OCI-LY7 (cell line): ENCODE measurements around the gene SLC5A9. TPM values are rescaled to one million over a fixed set of nuclear protein-coding genes. Genes with fewer than 3 reads are reported as not detected.
A peak's percentile ranks its signal among the peaks of the same experiment; 100 is the strongest.

ENCODE experiments used
- BruUV-seq: library from RNA; stranded (reverse); fragments of 400-500 nt; replicated peaks from 2 replicates; lab custom pipeline; 2021; lab: Mats Ljungman, UMichigan
- CTCF ChIA-PET: fragments of 300-600 bp; sonication (Branson Sonifier 250); formaldehyde crosslinking; loops from one replicate; lab custom pipeline; 2022; ENCODE audit warnings: antibody characterized with exemption; ENCODE audit not compliant: unreplicated experiment; lab: Charles Lee
- POLR2A ChIA-PET: fragments of 300-600 bp; sonication (Branson Sonifier 250); formaldehyde crosslinking; loops from one replicate; lab custom pipeline; 2022; ENCODE audit warnings: antibody characterized with exemption; lab: Charles Lee
- DNase-seq: peaks from one replicate; pipeline ENCODE4 v3.0.0-alpha.2; 2015; ENCODE audit warnings: low spot score
- H2AFZ ChIP-seq: fragments of 200-600 bp; sonication (generic), shearing (Covaris generic); 2 replicates; pipeline ENCODE4 v1.6.1; 2014; ENCODE audit warnings: mild to moderate bottlenecking, antibody characterized with exemption, low read length, moderate library complexity
- H3K27ac ChIP-seq: fragments of 200-600 bp; sonication (generic); 2 replicates; pipeline ENCODE4 v1.5.1; 2014; ENCODE audit warnings: mixed run types, low read depth, mild to moderate bottlenecking, moderate library complexity, low read length, inconsistent platforms; ENCODE audit not compliant: poor library complexity, severe bottlenecking
- H3K36me3 ChIP-seq: fragments of 200-600 bp; sonication (generic); 2 replicates; pipeline ENCODE4 v1.6.1; 2014; ENCODE audit warnings: mild to moderate bottlenecking, antibody characterized with exemption, low read length, moderate library complexity, mixed read lengths; ENCODE audit not compliant: insufficient read depth
- H3K4me1 ChIP-seq: fragments of 200-600 bp; sonication (generic); 2 replicates; pipeline ENCODE4 v1.5.1; 2014; ENCODE audit warnings: mild to moderate bottlenecking, low read length; ENCODE audit not compliant: insufficient read depth, poor library complexity, severe bottlenecking
- H3K4me2 ChIP-seq: fragments of 200-600 bp; sonication (generic); 2 replicates; pipeline ENCODE4 v1.6.1; 2014; ENCODE audit warnings: mild to moderate bottlenecking, low read length
- H3K4me3 ChIP-seq: fragments of 200-600 bp; sonication (generic); 2 replicates; pipeline ENCODE4 v1.5.1; 2014; ENCODE audit warnings: mild to moderate bottlenecking, low read depth, low read length; ENCODE audit not compliant: poor library complexity, severe bottlenecking
- H3K79me2 ChIP-seq: fragments of 200-600 bp; sonication (generic); 2 replicates; pipeline ENCODE4 v1.6.1; 2016; ENCODE audit warnings: low read depth, mild to moderate bottlenecking, low read length, moderate library complexity, mixed read lengths; ENCODE audit not compliant: insufficient read depth
- H3K9me2 ChIP-seq: fragments of 200-600 bp; sonication (generic); 2 replicates; pipeline ENCODE4 v1.6.1; 2016; ENCODE audit warnings: mild to moderate bottlenecking, low read length, mixed read lengths; ENCODE audit not compliant: insufficient read depth
- H3K9me3 ChIP-seq: fragments of 200-600 bp; sonication (generic); 2 replicates; pipeline ENCODE4 v1.6.1; 2014; ENCODE audit warnings: mild to moderate bottlenecking, mixed run types, low read length, mixed read lengths
- H4K20me1 ChIP-seq: fragments of 200-600 bp; sonication (generic); 2 replicates; pipeline ENCODE4 v1.6.1; 2014; ENCODE audit warnings: mild to moderate bottlenecking, antibody characterized with exemption, low read length, moderate library complexity, mixed read lengths; ENCODE audit not compliant: insufficient read depth
- EZH2phosphoT487 ChIP-seq: fragments of 200-600 bp; sonication (generic); IDR thresholded peaks from 2 replicates; pipeline ENCODE4 v1.6.1; 2018; ENCODE audit warnings: low read depth, borderline replicate concordance, mild to moderate bottlenecking, mixed run types, antibody characterized with exemption, low read length, moderate library complexity, mixed read lengths
- intact Hi-C: fragments of 100-400 bp; cut with micrococcal nuclease; formaldehyde crosslinking; loops from one replicate; pipeline ENCODE4 v1.10.0; 2022; ENCODE audit not compliant: unreplicated experiment
- total RNA-seq, 2 experiments: library from RNA; depleted of rRNA in 1 of 2; stranded (reverse); fragments of >200 nt in 1 of 2; shearing (Covaris generic) in 1 of 2; gene quantifications; 2 replicates each; pipeline ENCODE4 v1.2.3, GENCODE V29; 2014 to 2022
- TF ChIP-seq, protein P1 (sequence below): fragments of 200-600 bp; sonication (generic); conservative IDR thresholded peaks from 2 replicates; pipeline ENCODE4 v1.5.1; 2014; ENCODE audit warnings: mild to moderate bottlenecking, antibody characterized with exemption, low read length, moderate library complexity, mixed read lengths

SLC5A9 gene
- total RNA-seq, 2 experiments from 2014 or later: not detected

DNA sequence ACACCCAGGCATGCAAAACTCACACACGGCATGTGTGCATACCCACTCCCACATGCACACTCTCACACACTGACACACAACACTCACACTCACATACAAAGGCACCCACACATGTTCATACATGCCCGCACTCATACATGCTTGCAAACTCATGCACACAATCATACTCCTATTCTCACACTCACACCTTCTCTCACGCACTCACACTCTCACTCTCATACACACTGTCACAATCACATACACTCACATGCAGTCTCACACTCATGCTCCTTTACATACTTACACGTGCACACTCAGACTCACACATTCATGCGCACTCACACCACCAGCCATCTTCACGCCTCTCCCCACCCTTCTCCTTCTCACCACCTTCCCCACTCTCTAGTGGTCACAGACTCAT lies 3.1 kb downstream of the SLC5A9 start:
- POLR2A ChIA-PET: no interaction called here
- Histone ChIP-seq H3K27ac (no peak overlapping the region), H3K9me3 (no peaks in the 10 kb centered on the region), H3K79me2 (no peaks in the 10 kb centered on the region), H3K4me1 (peaks cover 11% of the 10 kb centered on the region), H3K4me3 (no peak overlapping the region), H3K36me3 (no peaks in the 10 kb centered on the region), H2AFZ (no peak overlapping the region), H3K9me2 (no peaks in the 10 kb centered on the region), H3K4me2 (no peak overlapping the region), H4K20me1 (no peaks in the 10 kb centered on the region)
- BruUV-seq: no TSS peak
- DNase-seq: no peak
- CTCF ChIA-PET: no interaction called here
- intact Hi-C loops: no loop called here
- TF ChIP-seq EZH2phosphoT487: no peak
- TF ChIP-seq, protein P1, sequence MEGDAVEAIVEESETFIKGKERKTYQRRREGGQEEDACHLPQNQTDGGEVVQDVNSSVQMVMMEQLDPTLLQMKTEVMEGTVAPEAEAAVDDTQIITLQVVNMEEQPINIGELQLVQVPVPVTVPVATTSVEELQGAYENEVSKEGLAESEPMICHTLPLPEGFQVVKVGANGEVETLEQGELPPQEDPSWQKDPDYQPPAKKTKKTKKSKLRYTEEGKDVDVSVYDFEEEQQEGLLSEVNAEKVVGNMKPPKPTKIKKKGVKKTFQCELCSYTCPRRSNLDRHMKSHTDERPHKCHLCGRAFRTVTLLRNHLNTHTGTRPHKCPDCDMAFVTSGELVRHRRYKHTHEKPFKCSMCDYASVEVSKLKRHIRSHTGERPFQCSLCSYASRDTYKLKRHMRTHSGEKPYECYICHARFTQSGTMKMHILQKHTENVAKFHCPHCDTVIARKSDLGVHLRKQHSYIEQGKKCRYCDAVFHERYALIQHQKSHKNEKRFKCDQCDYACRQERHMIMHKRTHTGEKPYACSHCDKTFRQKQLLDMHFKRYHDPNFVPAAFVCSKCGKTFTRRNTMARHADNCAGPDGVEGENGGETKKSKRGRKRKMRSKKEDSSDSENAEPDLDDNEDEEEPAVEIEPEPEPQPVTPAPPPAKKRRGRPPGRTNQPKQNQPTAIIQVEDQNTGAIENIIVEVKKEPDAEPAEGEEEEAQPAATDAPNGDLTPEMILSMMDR: no peak

DNA sequence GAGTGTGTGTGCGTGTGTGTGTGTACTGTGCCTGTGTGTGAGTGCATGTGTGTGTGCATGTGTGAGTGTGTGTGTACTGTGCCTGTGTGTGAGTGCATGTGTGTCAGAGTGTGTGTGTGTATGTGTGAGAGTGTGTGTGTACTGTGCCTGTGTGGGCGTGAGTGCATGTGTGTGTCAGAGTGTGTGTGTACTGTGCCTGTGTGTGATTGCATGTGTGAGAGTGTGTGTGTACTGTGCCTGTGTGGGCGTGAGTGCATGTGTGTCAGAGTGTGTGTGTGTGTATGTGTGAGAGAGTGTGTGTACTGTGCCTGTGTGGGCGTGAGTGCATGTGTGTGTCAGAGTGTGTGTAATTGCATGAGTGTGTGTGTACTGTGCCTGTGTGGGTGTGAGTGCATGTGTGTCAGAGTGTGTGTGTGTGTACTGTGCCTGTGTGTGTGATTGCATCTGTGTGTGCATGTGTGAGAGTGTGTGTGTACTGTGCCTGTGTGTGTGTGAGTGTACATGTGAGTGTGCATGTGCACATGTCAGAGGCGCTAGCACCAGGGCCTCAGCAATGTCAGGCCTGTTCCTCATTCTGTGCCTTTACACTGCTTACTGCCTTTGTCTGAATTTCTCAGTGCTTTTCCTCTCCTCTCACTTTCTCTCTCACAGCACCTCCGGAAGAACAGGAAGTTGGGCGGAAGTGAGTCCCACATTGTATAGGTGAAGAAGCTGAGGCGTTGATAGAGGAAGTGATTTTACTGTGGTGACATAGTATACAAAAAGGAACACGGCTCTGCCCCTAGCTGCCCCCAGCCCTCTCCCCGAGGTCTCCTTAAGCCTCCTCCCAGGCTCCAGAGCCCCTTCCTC lies 4.9 kb downstream of the SLC5A9 start:
- no TSS peak for BruUV-seq
- H3K4me2 ChIP-seq: peak overlapping the region; percentile 25; the same call in 1 of the 2 replicates
- POLR2A ChIA-PET: no interaction called here
- peak; percentile 58 for DNase-seq
- no peaks in the 10 kb centered on the region for H3K9me2 ChIP-seq
- H3K79me2 ChIP-seq: no peaks in the 10 kb centered on the region
- H3K27ac ChIP-seq: peak overlapping the region; percentile 17
- H2AFZ ChIP-seq: peak overlapping the region; percentile 94
- H3K4me1 ChIP-seq: peaks cover 11% of the 10 kb centered on the region
- TF ChIP-seq, protein P1: no peak
- TF ChIP-seq EZH2phosphoT487: no peak
- CTCF ChIA-PET: no interaction called here
- no peaks in the 10 kb centered on the region for H4K20me1 ChIP-seq
- no peak overlapping the region for H3K4me3 ChIP-seq
- intact Hi-C loops: no loop called here
- H3K9me3 ChIP-seq: no peaks in the 10 kb centered on the region
- H3K36me3 ChIP-seq: no peaks in the 10 kb centered on the region

DNA sequence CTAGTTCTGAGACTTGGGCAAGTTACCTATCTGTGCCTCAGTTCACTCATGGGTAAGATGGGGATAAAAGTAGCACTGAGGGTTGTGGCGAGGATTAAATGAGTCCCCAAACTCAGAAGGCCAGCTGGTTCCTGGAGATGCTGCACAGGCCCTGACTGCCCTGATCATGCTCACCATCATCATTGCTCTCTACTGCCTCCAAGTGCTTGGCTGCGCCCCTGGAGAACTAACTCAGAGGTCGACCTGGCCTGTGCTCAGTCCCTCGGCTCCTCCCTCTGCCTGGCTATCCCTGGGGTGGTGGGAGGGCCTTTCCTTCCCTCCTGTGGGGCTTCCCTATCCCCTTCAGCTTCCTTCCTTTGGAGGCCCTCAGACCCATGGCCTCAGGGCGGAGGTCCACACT lies 5.6 kb downstream of the SLC5A9 start:
- BruUV-seq: no TSS peak
- Histone ChIP-seq H3K4me2 (peak overlapping the region; percentile 25; the same call in 1 of the 2 replicates), H3K27ac (no peak overlapping the region), H3K4me1 (peaks cover 11% of the 10 kb centered on the region), H3K79me2 (no peaks in the 10 kb centered on the region), H4K20me1 (no peaks in the 10 kb centered on the region), H2AFZ (peak overlapping the region; percentile 94), H3K4me3 (no peak overlapping the region), H3K36me3 (no peaks in the 10 kb centered on the region), H3K9me2 (no peaks in the 10 kb centered on the region), H3K9me3 (no peaks in the 10 kb centered on the region)
- TF ChIP-seq, protein P1: no peak
- no peak for TF ChIP-seq EZH2phosphoT487
- POLR2A ChIA-PET: no interaction called here
- intact Hi-C loops: no loop called here
- DNase-seq: no peak
- CTCF ChIA-PET: no interaction called here
